ENCODE data around the gene PRMT3.

- TF ChIP-seq SUZ12 (IDR thresholded peaks at IDR 0.05; ENCODE audit: low read depth, low read length) (no peak), ZNF766 (CRISPR knock-in tag; IDR thresholded peaks at IDR 0.05; ENCODE audit: borderline replicate concordance) (no peak), MXI1 (IDR thresholded peaks at IDR 0.05; ENCODE audit: borderline replicate concordance, low read depth, low read length) (no peak), SRSF9 (IDR thresholded peaks at IDR 0.05; ENCODE audit: borderline replicate concordance, insufficient read depth, low read depth, low read length, poor library complexity, severe bottlenecking) (no peak), SP4 (CRISPR knock-in tag; IDR thresholded peaks at IDR 0.05) (no peak), FOSL1 (CRISPR knock-in tag; IDR thresholded peaks at IDR 0.05; ENCODE audit: borderline replicate concordance) (no peak), POLR2A (IDR thresholded peaks at IDR 0.05; ENCODE audit: insufficient read depth in 1 of 2, low read depth in 2 of 2, low read length in 2 of 2) (no peak), BCL3 (CRISPR knock-in tag; IDR thresholded peaks at IDR 0.05) (no peak), ZNF549 (CRISPR knock-in tag; IDR thresholded peaks at IDR 0.05) (no peak), ZNF646 (CRISPR knock-in tag; IDR thresholded peaks at IDR 0.05) (no peak), ZNF431 (CRISPR knock-in tag; IDR thresholded peaks at IDR 0.05; ENCODE audit: borderline replicate concordance, low read depth) (no peak), ERF (CRISPR knock-in tag; IDR thresholded peaks at IDR 0.05) (no peak)
Measured at GRCh38 chr11:20555783-20556182, 168.3 kb downstream of the PRMT3 start.
